HG03175 (cell line): Measurements from ENCODE around the gene IPO9.

Experiments
- ATAC-seq: cut with Tn5 transposase; IDR thresholded peaks from one replicate; pipeline ENCODE4 v1.9.1; 2021; ENCODE audit warnings: mild to moderate bottlenecking, moderate library complexity; ENCODE audit not compliant: unreplicated experiment

The IPO9 gene

DNA sequence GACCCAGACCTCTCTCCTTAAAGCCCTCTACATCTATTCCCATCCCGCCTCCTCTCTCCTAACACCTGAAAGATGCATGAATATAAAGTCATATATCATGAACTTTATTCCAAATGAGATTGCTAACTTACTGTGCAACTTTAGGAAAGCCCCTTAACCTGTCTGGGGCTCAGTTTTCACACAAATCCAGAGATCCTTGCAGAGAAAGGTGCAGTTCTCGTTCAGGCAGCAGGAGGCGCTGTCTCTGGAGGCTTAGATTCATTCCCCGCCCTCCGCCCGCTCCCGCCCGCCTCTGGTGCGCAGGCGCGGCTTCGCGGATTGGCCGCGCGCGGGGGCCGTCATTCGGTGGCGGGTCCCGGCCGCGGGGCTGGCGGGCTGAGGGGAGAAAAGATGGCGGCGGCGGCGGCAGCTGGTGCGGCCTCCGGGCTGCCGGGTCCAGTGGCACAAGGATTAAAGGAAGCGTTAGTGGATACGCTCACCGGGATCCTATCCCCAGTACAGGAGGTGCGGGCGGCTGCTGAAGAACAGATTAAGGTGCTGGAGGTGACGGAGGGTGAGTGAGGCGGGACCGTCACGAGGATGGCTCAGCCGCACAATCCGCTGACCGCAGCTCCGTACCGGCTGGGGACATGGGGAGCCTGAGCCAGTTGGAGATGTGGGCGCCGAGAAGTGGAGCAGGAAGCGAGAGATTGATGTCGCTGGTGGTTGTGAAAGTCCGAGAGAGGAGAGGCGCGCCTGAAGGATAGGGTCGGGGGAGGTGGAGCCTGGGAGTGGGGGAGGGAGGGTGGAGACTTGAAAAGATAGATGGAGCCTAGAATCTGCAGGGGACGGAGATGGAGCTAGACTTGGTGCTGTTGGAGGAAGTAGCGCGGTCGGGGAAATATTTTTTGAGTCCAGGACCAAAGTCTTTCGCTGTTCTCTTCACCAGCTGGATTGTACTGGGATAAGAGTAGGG, at the start of gene IPO9:
Gene IPO9 (plus strand): TSS at position 338 of the 955 bp plus-strand sequence. CDS start 53 bp downstream, at position 391.
- ATAC-seq: peak; percentile 93

DNA sequence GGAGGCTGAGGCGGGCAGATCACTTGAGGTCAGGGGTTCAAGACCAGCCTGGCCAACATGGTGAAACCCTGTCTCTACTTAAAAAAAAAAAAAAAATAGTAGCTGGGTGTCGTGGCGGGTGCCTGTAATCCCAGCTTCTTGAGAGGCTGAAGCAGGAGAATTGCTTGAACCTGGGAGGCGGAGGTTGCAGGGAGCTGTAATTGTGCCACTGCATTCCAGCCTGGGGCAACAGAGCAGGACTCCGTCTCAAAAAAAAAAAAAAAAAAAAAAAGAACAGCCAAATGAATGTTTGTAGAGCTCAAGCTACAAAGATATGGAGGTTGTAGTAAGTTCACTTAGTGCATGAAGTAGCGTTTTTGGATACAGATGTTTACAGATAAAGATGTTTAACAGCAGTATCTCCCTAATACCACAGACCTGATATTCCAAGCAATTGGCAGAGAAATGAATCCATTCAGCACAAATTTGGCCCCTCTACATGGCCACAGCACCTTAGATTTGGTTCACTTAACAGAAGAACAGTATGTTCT, 49.5 kb upstream of the IPO9 start:
- no peak for ATAC-seq

DNA sequence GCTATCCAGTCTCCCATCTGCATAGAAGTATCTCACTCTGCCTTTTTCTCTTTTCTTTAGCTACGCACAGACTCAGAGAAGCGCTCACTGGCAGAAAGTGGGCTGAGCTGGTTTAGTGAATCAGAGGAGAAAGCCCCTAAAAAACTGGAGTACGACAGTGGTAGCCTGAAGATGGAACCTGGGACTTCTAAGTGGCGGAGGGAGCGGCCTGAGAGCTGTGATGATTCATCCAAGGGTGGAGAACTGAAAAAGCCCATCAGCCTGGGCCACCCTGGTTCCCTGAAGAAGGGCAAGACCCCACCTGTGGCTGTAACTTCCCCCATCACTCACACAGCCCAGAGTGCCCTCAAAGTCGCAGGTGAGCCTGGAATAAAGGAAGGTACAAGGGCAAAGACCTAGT, 48.0 kb upstream of the IPO9 start:
- no peak for ATAC-seq

DNA sequence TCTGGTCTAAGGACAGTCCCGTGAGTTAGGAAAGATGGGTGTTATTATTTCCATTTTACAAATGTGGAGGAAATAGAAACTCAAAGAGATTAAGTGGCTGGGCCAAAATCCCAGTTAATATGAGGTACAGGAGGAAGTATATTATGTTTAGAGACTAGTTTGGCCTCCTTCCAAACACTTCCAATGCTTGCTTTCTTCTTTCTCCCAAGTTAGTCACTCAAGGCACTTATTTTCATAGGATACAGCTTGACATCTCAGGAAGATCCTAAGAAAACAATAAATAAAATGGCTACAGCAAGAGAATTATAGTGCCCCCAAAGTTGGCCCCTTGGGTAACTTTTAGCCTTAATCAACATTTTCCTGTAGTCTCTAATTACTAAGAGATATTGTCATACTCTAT, 47.5 kb upstream of the IPO9 start:
- no peak for ATAC-seq

DNA sequence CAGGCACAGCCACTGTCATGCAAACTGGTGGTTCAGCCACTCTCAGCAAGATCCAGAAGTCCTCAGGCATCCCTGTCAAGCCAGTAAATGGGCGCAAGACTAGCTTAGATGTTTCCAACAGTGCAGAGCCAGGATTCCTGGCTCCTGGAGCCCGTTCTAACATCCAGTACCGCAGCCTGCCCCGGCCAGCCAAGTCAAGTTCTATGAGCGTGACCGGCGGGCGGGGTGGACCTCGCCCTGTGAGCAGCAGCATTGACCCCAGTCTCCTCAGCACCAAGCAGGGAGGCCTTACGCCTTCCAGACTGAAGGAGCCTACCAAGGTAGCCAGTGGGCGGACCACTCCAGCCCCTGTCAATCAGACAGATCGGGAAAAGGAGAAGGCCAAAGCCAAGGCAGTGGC, 46.6 kb upstream of the IPO9 start:
- no peak for ATAC-seq

DNA sequence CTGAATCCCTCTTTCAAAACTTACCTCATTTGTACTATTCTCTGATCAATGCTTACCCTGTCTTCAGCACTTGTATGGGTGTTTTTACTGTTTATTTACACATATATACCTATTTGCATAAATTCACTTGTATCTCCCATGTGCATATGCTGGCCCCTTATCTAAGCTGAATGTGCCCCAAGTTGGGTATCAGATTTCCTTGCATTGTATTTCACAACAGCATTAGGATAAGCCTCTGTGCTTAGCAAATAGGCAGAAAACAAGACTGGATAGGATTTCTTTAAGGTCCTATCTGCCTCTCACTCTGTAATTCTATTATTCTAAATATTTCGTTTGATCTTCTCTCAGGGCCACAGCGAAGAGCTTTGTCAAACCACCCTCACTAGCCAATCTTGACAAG, 45.9 kb upstream of the IPO9 start:
- ATAC-seq: no peak

DNA sequence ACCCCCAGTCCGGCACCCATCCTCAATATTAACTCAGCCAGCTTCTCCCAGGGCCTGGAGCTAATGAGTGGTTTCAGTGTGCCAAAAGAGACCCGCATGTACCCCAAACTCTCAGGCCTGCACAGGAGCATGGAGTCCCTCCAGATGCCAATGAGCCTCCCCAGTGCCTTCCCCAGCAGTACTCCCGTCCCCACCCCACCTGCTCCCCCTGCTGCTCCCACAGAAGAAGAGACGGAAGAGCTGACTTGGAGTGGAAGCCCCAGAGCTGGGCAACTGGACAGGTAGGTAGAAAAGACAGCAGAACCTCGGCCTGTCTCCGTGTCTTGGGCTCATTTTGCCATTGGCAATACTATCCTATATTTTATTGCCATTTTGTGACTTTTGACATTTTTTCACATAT, 45.4 kb upstream of the IPO9 start:
- no peak for ATAC-seq

DNA sequence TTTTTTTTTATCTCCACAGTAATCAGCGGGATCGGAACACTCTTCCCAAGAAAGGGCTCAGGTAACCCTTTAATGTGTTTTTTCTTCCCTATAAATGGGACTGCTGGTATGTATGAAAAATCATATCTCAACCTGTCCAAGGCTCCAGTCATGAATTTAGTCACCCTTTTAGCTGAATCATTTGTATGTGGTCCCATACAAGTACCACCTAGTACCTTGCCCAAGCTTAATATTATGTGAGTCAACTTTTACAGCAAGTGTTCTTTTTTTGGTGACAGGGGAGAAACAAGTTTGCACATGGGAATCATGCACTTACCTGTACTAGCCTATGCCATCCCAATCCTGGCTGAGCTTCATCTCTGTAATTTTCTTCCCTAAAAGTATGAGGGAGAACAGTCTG, 43.7 kb upstream of the IPO9 start:
- no peak for ATAC-seq

DNA sequence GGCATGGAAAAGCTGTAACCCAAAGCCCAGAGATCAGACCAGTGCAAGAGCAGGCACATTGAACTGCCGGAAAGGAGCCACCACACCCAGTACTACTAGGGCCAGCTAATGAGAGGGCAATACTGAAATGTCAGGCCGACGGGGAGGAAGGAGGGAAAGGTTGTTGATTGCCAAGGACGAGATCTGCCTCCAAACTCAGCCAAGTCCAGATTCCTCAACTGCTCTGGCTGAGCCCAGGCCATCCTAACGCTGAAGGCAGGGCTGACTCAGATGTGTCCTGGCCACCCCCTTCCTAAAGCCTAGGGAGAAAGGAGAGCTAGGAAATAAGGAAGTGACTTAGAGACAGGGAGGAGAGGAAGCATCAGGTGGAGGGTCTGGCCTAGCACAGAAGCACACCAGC, 42.1 kb upstream of the IPO9 start:
- ATAC-seq: no peak

DNA sequence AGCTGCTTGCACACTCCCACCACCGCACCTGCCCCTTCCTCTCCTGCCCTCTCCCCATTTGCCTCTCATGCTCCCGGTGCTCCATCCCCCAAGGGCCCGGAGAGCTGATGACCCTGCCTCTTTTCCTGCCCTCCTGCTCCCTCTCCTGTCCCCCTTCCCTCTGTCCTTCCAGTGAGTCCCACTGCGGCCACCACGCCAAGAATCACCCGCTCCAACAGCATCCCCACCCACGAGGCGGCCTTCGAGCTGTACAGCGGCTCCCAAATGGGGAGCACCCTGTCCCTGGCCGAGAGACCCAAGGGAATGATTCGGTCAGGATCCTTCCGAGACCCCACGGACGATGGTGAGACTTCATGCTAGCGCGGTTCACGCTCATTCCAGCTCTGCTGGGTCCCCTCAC, 40.7 kb upstream of the IPO9 start:
- no peak for ATAC-seq

DNA sequence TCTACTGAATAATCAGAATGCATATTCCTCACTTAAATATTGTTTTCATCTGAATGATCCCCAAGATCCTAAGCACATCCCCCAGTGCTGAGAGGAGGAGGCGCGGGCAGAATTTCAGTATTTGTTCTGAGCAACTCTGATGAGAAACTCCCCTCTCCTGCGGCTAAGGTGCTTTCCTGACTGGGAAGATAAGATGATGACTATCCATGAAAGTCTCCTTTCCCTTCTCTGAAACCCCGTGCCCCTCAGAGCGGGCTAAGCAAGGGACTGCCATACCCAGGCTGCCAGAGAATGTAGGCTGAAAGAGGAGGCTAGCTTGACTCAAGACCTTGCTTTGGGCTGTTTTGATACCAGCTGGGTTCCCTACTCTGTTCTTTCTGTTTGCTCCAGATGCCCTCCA, 39.7 kb upstream of the IPO9 start:
- ATAC-seq: no peak

DNA sequence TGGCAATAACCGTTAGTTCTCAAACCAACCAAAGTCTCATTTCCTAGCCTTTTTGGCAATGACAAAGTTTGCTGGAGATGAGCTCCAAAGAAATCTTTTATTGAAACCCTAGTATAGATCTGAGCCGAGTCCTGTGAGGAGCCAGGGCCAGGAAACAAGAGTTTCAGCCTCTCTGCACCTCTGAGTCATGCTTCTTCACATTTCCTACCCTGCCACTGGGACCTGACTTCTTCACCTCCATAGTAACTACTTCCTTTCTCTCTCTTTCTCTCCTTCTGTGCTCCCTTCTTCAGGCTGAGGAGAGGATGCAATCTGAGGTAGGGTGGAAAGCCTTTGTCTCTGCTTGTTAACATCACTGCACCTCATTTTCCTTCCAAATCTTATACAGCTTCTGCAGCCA, 38.7 kb upstream of the IPO9 start:
- ATAC-seq: no peak

DNA sequence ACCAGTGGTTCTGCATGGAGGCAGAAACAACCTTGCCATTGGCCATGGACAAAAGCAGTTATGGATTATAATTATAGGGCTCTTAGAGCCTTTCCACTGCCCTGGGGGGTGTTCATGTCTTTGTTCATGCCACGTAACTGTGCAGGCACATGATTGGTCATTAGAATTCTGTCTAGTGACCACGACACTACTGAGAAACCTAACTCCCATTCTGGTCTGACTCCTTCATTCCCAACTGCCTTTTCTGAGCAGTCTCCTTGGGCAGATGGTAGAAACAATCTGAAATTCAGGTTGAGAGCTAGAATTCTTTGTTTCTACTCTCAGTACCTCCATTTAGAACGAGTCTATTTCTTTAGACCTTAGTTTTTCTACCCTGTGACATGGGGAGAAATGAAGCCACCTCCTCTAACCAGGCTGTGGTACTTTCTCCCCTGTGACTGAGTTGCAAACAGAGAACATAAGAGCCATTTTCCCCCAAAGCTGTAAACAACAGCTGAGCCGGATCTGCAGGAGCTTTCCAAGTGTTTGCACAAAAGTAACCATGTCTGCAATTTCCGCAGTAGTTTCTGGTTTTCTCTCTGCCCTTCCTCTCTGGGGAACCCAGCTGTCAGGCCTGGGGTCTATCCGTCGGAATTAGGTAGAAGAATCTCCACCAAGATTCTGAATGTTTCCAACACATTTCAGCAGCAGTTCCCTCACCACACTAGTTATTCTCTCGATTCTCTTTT, 37.7 kb upstream of the IPO9 start:
- no peak for ATAC-seq

DNA sequence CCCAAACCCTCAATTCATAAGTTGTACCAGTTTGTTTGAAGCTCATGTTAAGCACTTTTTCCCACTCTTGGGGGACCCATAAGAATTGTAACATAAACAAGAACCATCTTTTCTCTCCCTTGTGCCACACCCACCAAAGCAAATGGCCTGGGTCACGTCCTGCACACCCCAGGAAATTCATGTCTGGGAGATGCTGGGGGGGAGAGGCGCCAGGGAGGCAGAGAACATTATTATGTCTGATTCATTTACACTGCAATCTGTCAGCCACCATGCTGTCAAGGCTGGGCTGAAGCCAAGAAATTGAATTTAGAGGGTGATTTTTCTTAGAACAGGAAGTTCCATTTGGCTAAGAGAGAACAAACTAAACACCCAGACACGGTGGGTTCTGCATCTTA, 37.2 kb upstream of the IPO9 start:
- no peak for ATAC-seq

DNA sequence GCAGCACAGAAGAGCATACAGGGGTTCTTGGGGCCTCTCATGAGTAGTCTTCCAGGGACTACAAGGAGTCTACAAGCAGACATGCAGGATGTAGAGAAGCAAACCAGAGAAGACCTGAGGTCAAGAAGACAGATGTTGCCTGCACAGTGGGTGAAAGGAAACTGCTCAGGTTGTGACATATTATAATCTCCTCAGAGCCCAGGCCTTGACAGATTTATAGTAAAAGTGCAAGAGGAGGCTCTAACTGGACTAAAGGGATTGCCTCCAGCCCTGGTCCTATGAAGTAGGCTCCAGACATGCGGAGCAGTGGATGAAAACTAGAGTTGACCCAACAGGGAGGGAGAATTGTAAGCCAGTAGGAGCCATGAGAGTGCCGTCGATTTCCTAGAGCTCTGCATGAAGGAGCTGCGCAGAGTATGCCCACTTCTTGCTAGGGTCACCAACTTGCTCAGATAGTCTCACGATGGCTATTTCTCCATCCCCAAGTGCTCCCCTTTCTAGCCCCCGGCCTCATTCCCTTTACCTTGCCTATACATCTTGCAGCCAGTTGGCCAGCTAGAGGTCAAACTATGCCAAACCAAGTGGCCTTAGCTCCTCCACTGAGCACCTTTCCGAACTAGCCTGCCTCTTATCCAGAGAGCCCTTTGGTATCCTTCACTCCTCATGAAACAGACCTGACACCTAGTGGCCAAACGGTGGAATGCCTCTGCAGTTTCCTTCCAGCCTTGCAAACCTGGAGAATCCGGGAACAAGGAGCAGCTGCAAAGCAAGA, 36.2 kb upstream of the IPO9 start:
- no peak for ATAC-seq

DNA sequence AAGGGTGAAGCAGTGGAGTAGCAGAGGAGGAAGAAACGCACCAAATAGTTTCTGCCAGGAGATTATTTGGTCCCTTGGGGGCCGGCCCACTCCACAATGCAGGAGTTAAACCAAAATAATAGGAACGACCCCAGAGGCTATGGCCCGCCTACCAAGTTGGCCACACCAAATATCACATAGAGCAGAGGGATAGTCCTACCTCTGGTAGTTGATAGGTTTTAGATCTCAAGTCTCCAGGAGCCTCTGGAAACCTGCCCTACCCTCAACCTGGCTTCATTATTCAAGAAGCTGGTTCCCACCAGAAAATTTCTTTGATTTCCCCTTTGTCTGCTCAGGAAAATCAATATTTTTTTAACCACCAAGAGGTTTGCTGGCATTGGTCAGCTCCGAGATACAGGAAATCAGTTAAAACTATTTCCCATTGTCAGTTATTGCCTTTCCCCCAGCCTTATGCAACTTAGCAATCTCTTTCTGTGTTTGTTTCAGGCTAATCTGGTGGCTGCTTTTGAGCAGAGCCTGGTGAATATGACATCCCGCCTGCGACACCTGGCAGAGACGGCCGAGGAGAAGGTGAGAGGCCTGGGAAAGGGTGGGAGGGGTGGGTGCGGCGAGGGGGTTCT, 35.5 kb upstream of the IPO9 start:
- no peak for ATAC-seq

DNA sequence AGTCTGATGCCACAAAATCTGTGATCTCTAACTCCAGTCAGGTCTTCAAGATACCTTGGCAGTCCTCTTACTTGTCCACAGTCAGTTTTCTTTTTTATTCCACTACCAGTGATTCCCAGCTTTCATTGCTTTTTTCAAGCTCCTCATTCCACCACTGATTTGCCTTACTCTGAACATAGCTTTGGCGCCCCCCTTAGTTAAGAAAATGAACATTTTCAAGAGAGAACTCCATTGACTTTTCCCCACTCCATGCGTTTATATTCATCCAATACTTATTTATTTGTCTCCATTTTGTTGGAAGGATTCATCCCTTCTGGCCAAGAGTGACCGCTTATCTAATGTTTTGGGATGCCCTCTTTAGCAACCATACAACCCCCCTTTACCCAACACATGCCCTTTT, 33.9 kb upstream of the IPO9 start:
- ATAC-seq: no peak

DNA sequence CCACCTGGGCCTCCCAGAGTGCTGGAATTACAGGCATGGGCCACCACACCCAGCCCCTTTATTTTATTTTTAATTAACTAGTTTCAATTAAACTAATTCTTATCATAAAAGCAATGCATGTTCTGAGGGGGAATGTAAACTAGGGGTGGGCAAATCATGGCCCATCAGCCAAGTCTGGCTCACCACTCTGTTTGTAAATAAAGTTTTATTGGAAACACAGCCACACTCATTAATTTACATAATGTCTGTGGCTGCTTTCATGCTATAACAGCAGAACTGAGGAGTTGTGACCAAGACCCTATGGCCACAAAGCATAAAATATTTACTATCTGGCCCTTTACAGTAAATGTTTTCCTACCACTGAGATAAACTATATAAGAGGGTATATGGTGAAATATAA, 28.7 kb upstream of the IPO9 start:
- ATAC-seq: no peak

DNA sequence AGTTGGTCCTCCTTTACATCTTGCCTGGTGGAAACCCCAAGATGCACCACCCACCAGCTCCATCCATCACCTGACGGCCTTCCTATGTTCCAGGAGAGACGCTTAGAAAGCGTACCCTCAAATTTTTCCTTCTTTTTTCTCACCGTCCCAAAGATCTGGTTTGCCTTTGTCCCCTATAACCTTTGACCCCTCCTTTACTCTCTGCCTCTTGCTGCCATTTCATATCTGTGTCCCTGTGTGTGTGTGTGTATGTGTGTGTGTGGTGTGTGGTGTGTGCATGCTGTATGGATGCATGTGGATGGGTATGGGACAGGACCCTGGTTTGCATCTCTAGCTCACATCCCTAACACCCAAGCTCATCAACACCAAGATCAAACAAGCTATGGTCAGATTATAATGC, 22.2 kb upstream of the IPO9 start:
- no peak for ATAC-seq

DNA sequence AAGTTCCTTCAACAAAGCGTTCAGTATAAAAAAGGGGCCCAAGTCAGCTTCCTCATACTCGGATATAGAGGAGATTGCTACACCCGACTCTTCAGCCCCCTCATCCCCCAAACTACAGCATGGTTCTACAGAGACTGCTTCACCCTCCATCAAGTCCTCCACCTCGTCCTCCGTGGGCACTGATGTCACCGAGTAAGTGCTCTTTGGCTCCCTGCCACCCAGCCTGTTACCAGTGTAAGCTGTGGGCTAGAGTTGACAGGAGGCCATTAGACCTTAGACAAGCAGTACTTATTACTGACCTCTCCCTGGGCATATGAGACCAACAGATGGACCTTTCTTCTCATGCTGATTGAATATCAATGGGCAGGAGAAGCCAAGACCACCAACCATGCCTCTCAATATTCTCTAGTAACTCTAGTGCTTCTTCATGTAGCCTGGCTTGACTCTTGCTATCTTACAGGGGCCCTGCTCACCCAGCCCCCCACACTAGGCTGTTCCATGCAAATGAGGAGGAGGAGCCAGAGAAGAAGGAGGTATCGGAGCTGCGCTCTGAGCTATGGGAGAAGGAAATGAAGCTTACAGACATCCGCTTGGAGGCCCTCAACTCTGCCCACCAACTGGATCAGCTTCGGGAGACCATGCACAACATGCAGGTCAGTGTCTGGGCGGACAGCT, 20.9 kb upstream of the IPO9 start:
- ATAC-seq: no peak
